HG03378 (cell line): Measurements from ENCODE around the gene IFT57.
"Not testable (repeated sequence)": the region's sequence is repeated elsewhere in the genome, so short reads cannot be mapped to it uniquely, and the experiment has no call there.

Experiments
- ATAC-seq: cut with Tn5 transposase; IDR thresholded peaks from one replicate; pipeline ENCODE4 v1.9.1; 2021; ENCODE audit warnings: mild to moderate bottlenecking, moderate library complexity; ENCODE audit not compliant: unreplicated experiment

IFT57 gene, protein sequence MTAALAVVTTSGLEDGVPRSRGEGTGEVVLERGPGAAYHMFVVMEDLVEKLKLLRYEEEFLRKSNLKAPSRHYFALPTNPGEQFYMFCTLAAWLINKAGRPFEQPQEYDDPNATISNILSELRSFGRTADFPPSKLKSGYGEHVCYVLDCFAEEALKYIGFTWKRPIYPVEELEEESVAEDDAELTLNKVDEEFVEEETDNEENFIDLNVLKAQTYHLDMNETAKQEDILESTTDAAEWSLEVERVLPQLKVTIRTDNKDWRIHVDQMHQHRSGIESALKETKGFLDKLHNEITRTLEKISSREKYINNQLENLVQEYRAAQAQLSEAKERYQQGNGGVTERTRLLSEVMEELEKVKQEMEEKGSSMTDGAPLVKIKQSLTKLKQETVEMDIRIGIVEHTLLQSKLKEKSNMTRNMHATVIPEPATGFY

DNA sequence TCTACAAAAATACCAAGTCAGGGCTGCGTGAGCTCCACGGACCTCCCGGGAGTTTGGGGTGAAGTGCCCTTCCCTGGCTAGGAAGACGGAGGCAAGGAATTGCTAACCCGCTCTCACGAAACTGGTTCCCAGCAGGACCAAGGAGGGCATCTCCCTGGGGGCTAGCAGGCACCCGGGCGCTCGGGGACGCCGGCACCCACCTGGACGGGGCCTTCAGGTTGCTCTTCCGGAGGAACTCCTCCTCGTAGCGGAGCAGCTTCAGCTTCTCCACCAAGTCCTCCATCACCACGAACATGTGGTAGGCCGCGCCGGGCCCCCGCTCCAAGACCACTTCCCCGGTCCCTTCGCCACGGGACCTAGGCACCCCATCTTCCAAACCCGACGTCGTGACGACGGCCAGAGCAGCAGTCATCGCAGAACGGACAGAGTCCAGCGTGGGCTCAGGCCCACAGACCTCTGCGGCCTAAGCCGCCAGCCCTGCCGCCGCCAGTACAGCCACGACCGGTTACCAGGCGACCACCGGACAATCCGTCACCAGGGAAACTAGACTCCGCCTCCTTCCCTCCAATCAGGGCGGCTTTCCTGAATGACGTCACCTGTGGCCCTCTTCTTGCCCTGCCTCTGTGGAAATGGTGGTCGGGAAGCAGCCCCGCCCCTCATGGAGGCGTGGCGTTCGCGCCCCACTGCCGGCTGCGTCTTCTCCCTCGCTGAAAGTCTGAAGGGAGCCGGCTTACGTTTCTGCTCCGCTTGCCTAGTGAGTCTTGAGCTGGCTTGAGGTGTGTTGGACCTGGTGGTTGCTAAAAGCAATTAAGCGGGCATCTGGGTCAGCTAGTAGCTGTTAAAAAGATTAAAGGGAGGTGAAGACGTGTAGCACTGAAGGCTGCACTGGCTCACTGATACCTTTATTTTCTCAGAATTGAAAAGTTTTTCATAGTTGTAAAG is at the start of gene IFT57:
TSS of gene IFT57 (minus strand) at position 514 of the 942 bp plus-strand sequence. CDS start at position 412, 102 bp downstream.
- peak; percentile 86 for ATAC-seq

DNA sequence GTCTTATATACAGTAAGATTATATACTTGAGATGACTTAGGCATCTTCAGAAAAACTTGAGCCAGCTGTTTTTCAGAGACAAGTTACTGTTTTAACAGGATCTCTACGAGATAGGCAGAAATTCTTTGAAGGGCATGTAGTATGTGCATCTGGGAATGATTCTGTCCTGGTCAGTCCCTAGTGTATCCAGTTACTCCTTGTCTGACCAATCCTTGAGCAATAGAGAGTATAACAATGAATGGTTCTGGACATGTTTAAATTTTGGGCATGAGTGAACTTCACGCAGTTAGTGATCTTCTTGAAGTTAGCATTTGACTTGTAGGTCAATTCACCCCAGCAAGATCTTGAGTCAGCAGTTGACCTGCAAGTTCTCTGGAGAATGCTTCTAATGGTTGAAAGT is 49.4 kb upstream of the IFT57 start:
- ATAC-seq: no peak

DNA sequence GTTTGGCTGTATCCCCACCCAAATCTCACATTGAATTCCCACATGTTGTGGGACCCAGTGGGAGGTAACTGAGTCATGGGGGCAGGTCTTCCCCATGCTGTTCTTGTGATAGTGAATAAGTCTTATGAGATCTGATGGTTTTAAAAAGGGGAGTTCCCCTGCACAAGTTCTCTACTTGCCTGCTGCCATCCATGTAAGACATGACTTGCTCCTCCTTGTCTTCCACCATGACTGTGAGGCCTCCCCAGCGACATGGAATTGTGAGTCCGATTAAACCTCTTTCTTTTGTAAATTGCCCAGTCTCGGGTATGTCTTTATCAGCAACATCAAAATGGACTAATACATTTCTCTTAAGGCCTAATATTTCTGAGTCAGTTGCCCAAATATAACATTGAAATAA is 46.0 kb upstream of the IFT57 start:
- ATAC-seq: not testable (repeated sequence)

DNA sequence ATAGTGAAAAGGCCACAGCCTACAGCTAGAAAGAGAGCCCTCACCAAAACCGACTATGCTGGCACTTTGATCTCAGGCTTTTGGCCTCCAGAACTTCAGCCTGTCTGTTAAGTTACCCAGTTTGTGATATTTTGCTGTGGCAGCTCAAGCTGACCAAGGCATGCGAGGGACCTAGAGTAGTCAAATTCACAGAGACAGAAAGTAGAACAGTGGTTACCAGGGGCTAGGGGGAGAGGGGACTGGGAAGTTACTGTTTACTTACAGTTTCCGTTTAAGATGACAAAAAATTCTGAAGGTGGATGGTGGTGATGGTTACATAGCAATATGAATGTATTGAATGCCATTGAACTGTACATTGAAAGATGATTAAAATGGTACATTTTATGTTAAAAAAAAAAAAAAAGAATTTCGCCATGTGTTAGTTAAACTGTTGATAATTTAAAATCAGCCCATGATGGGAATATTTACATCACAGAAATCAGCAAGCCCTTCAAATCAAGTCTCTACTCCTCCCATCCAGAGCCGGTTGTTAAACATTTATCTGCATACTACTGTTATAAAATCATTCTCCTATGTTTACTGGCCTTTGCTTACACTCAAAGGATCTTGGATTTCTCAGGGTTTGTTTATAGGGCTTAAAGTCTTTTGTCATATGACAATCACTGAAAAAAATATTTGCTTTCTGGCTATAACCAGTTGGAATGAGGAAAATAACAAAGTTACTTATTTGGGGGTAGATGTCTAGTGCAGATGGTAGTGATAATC is 42.5 kb upstream of the IFT57 start:
- ATAC-seq: not testable (repeated sequence)

DNA sequence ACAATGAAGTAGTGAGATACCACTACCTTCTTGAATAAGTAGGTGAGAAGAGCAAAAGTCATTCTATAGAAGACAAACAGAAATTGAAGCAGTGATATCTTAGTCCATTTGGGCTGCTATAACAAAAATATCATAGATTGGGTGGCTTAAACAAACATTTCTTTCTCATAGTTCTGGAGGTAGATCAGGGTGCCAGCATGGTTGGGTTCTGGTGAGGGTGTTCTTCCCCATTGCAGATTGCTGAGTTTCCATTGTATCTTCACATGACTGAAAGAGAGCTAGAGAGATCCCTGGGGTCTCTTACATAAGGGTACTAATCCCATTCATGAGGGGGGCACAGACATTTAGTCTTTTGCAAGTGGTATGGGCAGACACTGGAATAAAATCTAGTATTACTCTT is 32.9 kb upstream of the IFT57 start:
- ATAC-seq: no peak

DNA sequence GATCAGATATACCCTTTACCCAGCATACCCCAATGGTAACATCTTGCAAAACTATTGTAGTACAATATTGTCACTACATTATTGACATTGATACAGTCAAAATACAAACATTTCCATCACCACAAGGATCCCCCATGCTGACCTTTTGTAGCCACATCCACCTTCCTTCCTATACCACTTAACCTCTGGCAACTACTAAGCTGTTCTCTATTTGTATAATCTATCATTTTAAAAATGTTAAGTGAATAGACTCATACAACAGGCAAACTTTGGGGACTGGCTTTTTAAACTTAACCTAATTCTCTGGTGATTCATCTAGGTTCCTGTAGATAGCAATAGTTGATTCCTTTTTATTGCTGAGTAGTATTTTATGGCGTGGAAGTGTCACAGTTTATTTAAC is 29.6 kb upstream of the IFT57 start:
- ATAC-seq: no peak

DNA sequence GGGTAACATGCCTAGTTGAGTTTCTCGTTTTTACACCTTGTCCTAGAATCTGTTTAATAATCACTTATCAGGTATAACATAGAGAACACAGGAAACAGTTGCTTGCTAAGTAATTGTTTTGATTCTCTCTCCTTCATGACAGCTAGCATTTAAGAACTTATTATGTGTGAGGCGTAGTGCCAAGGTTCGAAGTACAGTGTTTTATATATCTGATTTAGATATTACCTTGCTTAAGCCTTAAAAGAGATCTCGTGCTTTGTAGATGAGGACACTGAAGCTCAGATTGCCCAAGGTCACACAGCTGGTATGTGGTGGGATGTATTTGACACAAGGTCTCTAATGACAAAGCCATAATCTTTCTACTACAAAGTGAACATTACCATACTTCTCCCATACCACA is 29.0 kb upstream of the IFT57 start:
- no peak for ATAC-seq

DNA sequence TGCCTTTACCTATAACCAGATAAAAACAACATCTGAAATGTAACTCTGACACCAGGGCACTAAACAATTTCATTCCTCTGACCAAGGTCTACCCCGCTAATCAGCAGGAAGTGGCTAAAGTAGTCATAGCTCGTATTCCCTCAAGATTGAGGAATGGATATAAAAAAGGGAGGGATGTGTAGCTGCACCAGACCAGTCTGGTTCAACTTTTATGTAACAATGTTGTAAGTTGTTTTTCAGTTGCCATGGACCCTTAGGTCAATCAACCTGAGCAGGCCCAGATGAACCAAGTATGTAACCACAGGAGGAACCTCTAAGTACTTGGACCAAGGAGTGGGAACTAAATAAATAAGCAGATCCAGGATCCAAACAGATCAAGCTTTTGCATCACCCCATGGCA is 28.4 kb upstream of the IFT57 start:
- no peak for ATAC-seq

DNA sequence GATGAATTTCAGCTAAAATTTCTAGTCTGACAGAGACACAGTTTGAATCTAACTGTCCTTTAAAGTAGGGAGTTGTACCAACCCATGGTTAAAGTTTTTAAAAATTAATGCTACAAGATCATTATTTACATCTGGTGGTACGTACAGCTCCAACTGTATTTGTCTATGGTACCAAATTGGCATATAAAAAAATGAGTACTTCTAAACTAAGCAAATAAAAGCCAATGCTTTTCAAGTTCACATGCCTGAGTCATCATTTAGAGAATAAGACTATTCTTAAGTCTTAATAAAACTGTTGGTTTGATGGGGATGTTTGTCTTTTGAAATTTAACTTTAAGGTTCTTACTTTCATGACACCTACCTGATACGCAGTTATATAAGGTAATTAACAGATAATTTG is 21.0 kb upstream of the IFT57 start:
- no peak for ATAC-seq

DNA sequence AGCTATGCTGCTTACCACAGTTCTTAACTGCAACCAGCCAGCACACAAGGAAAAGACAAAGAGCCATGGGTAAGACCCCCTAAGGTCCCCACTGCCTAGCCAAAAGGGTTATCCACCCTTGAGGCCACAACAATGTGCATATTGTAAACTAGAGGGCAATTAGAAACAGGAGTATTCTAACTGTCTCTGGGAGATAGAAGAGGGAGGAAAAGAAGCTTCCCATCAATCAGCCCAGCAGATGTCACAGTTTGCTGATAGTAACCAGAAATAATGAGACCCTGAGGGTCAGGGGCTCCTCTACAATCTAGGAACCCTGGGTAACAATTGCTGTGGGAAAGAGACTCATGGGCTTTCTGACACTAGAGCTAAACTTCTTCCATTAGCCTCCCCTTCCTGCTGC is 20.6 kb upstream of the IFT57 start:
- no peak for ATAC-seq

DNA sequence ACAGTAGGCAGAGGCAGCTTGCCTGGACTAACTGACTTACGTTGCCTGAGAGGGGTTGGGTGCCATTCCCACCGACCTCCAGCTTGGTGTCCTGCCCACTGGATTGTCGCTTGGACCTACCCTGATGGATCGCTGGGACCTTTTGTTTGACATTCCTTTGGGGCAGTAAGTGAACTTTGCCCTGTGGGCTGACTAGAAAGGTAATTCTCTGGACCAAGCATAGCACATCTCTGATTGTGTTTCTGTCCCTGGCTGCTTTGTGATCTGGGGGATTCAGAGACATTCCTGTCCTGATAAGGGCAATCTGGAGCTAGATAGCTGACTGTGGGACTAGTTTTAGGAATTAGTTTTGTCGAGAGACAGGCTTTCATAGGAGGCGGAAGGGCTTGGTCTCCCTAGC is 19.5 kb upstream of the IFT57 start:
- ATAC-seq: no peak

DNA sequence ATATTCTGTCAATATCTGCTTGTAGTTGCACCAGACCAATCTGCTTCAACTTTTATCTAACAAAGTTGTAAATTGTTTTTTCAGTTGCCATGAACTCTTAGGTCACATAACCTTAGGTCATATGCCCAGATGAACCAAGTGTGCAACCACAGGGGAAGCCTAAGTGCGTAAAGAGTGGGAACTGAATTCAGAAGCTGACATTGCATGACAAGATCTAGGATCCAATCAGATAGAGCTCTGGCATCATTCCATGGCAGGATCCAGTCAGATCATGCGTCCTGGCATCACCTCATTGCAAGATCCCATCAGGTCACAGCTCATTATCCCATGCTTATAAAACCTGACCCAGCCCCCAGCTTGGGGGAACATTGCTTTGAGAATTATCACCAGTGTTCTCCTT is 18.9 kb upstream of the IFT57 start:
- ATAC-seq: no peak

DNA sequence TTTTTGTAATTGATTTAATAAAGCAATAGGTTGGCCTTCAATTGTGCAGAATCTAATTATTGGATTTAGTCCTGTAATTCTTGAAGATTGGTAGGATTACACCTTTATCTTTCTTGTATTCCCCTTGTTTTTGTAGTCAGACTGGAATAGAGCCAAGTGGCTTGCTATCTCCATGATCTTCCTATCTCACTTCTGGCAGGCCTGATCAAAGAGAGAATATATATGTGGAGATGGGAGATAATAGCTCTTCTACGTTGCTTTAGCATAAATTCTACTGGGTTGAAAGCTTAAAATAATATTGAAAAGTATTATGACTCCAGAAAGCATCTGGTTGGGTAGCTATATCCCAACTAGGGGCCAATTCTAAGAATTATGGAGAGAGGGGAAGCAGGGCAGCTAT is 16.9 kb upstream of the IFT57 start:
- no peak for ATAC-seq

DNA sequence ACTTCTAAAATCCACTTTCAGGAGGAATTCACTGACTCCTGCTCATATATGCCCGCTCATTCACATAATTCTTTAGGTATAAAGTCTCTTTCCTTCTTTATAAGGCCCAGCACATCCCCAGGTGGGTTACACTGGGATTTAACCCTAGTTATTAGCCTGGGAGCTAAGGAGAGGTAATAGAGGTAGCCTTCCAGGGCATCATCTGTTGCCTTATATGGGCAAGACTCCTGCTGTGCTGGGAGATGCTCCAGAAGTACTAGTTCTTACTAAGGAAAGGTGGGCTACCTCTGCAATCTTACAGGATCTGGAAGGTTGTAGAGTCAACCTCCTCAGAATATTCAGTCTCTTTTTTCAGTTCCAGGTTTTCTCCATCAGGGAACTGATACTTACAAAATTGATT is 13.1 kb upstream of the IFT57 start:
- ATAC-seq: no peak

DNA sequence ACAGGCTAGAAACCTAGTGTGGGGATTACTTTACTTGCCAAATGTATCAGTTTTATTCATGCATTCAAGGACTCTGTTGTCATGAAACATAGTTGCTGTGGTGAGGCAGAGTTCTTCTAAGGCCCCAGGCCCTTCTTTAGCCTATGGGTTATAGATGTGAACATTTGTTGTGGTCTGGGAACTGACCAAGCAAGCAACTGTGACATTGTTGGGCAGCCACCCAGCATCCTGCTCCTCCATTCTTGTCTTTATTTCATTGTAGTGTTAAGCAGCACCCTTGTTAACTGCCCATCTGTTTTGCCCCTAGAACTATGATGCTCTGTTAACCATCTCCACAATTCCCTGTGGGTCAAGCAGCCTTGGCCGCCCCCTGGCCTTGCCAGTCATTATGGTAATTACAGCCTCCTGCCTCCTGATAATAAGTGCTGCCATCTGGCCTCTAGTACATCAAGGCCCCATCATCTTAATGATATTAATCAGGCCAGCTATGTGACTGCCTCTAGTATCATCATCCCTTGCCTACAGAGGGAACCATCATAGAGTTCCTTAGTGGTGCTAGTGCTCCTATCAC is 12.2 kb upstream of the IFT57 start:
- ATAC-seq: no peak

DNA sequence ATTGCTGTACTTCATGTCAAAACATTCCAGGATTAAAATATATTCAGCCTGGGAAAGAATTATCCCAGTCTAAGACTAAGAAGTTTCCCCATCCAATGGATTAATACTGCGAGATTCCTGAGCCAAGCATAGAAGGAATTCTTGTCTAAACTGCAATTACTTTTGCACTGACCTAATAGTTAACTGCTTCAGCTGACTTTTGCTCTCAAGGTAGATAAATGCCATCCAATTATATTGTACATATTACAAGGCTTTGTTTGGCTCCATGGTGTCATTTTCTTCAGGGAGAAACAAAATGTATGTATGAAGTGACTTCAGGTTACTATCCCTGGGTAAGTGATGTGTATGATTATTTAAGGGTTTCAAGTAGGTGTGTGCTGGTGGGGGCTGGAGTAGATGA is 6.1 kb upstream of the IFT57 start:
- ATAC-seq: no peak

DNA sequence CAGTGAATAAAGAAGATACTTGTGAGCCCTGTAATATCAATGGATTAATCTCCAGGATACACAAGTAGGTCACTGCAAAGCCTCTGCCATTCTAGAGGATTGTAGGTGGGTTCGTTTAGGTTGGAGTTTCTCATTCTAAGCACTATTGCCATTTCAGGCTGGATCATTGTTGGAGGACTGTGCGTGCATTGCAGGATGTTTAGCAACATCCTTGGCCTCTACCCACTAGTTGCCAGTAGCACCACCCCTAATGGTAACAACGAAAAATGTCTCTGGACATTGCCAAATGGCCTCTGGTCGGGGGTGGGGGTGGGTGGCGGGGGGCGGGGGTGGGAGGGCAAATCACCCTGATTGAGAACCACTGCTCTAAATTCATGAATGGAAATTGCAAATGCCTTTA is 4.9 kb upstream of the IFT57 start:
- ATAC-seq: no peak

DNA sequence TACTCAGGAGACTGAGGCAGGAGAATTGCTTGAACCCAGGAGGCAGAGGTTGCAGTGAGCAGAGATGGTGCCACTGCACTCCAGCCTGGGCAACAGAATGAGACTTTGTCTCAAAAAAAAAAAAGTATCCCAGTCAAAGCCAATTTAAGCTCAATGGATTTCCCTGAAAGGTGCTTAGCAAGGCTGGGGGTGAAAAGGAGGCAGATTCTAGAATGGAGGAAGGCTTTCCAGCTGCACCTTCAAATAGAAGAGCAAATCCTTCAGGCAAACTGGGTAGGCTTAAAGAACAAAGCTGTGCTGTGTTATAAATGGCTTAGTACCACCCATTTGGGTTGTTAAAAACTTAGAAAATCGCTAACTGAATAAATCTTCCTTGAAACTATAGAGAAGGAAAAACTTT is 3.0 kb upstream of the IFT57 start:
- ATAC-seq: no peak

DNA sequence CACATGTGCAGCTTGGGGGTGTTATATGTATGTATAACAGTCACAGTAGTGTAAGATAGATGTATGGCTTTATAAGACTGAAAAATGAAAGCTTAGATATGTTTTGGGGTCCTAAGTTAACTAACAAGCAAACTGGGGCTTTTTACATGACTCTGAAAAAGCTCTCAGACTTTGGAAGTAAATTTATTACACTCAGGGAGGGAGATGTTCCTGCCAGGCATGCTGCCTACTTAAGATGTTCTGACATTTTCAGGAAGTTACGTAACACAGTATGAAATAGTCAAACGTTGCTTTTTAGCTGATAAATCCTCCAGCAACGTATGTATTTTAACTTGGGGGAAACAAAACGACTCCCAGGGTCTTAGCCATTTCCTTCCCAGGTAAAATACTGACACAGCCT is 1.7 kb upstream of the IFT57 start:
- ATAC-seq: no peak

DNA sequence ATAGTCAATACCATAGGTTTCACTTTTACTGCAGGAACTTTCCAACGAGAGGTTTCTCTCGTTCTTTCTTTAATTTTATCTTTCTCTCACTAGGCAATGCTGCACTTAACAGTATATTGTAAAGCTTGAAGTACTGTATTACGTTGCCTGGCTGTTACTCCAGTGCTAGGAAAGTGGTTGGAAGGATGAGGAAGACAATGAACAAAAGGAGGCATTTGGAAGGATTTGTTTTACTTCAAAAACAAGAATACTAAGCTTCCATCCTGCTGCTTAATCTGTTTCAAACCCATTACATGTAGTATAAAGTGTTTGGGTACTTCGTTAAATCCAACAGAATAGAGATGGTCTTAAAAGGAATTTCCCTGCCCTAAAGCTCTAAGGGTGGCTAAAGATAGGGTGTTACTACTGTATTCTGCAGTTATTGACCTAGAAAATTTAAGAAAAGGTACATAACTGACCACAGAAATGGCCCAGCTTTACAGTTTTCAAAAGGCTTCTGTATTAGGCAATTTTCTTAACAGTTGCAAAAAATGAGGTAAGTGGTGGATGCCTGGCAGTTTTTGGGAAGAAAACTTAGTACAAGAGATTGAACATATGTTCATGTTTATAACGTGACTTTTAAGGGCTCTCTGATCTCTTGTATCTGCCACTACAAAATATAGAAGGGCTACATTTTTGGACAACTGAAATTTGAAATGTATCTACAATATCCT is 785 bp upstream of the IFT57 start:
- ATAC-seq: no peak
